SK-N-SH treated with all-trans-retinoic acid at 6 μM for 48 hours (cell line): Measurements from ENCODE around the gene IFI27L1.

Experiments
- ISL1 ChIP-seq: fragments of 250-450 bp; sonication (Bioruptor Pico); IDR thresholded peaks from 2 replicates; pipeline ENCODE4 v2.1.2; 2022; ENCODE audit warnings: mild to moderate bottlenecking, moderate library complexity
- ZC3H10 ChIP-seq: fragments of 250-450 bp; sonication (Bioruptor Pico); IDR thresholded peaks from 2 replicates; pipeline ENCODE4 v1.5.1; 2021; ENCODE audit warnings: mild to moderate bottlenecking, moderate library complexity
- ZFP3 ChIP-seq: fragments of 250-450 bp; sonication (Bioruptor Pico); IDR thresholded peaks from 2 replicates; pipeline ENCODE4 v1.5.0; 2020; ENCODE audit warnings: mild to moderate bottlenecking, moderate library complexity

DNA sequence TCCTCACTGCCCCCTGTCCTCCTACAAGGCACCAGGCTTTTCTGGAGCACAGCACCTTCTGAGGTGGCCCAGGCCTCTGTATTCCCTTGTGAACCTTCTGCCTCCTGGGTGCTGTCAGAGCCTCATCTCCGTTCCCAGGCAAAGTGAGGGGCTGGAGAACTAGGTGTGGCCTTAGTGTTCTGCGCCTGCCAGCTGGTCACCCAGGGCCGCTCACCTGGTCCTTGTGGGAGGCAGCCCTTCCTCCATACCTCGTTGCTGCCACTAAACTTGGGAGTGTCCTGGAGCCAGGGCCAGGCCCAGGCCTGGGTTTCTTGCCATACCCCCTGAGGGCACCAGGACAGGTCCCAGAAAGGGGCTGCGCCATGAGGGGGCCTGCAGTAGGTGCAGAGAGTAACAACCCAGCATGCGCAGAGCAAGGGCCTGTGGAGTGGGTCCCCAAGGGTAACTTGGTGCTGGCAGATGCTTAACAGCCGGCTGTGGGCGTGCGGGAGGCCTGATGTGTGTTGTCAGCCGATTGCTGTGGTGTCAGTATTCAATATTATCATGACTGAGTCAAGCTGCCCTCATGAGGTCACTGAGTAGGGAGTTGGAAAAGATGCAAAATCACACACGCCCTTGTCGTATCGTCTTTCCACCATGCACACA lies 37.9 kb upstream of the IFI27L1 start:
- TF ChIP-seq ISL1 = no peak
- TF ChIP-seq ZFP3 (CRISPR knock-in tag) = no peak
- TF ChIP-seq ZC3H10 (CRISPR knock-in tag) = no peak
